ENCODE data around the gene MTUS2. TPM values are rescaled to one million over a fixed set of nuclear protein-coding genes. Genes with fewer than 3 reads are reported as not detected.

The MTUS2 gene
- total RNA-seq, 4 donors from 2014 or later = 0.16 to 0.75 (median 0.24) TPM

GRCh38 chr13:29439601-29440388 is 619.7 kb downstream of the MTUS2 start:
- no peak overlapping the region for H3K27ac ChIP-seq
- peaks cover 0 to 13% (median 3%) of the 10 kb centered on the region in 4 donors for H3K4me1 ChIP-seq
- intact Hi-C loops (cut with DNase I; ENCODE audit: low total_unique reads) = no loop called here
- no peak overlapping the region for H3K4me3 ChIP-seq
- no peak for DNase-seq
- 63 to 74% methylated on average over 6 to 10 of the region's 10 CpGs for WGBS, 2 donors (ENCODE audit: low coverage in 1 of 2)
- in situ Hi-C loops (cut with MboI; ENCODE audit: low pct_ligation_motif_present in 1 of 4, low pct_unique_long_range_greater_than_20kb in 1 of 4, low sequenced_read_pairs in 3 of 4) = no loop called here
- no peaks in the 10 kb centered on the region for H3K36me3 ChIP-seq
- TF ChIP-seq EP300 (IDR thresholded peaks at IDR 0.05; ENCODE audit: low read depth) (no peak), POLR2A (IDR thresholded peaks at IDR 0.05) (no peak), POLR2AphosphoS5 (IDR thresholded peaks at IDR 0.05) (no peak)
- TF ChIP-seq, protein P1, sequence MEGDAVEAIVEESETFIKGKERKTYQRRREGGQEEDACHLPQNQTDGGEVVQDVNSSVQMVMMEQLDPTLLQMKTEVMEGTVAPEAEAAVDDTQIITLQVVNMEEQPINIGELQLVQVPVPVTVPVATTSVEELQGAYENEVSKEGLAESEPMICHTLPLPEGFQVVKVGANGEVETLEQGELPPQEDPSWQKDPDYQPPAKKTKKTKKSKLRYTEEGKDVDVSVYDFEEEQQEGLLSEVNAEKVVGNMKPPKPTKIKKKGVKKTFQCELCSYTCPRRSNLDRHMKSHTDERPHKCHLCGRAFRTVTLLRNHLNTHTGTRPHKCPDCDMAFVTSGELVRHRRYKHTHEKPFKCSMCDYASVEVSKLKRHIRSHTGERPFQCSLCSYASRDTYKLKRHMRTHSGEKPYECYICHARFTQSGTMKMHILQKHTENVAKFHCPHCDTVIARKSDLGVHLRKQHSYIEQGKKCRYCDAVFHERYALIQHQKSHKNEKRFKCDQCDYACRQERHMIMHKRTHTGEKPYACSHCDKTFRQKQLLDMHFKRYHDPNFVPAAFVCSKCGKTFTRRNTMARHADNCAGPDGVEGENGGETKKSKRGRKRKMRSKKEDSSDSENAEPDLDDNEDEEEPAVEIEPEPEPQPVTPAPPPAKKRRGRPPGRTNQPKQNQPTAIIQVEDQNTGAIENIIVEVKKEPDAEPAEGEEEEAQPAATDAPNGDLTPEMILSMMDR (IDR thresholded peaks at IDR 0.05) = no peak
- H3K27me3 ChIP-seq = no peaks in the 10 kb centered on the region
- H3K9me3 ChIP-seq = no peaks in the 10 kb centered on the region

GRCh38 chr13:29441306-29441705 is 621.2 kb downstream of the MTUS2 start:
- no peak for TF ChIP-seq EP300 (IDR thresholded peaks at IDR 0.05; ENCODE audit: low read depth)
- TF ChIP-seq, protein P1 (IDR thresholded peaks at IDR 0.05) = no peak
- TF ChIP-seq POLR2AphosphoS5 (IDR thresholded peaks at IDR 0.05) = no peak
- no peak for TF ChIP-seq POLR2A (IDR thresholded peaks at IDR 0.05)
- Histone ChIP-seq H3K4me3 (no peak overlapping the region), H3K9me3 (no peaks in the 10 kb centered on the region), H3K36me3 (no peaks in the 10 kb centered on the region), H3K27me3 (no peaks in the 10 kb centered on the region), H3K4me1 (peaks cover 0 to 3% (median 1%) of the 10 kb centered on the region in 4 donors), H3K27ac (no peak overlapping the region)
- 76 to 80% methylated on average over 1 to 5 of the region's 5 CpGs for WGBS, 2 donors (ENCODE audit: low coverage in 1 of 2)
- DNase-seq = no peak
- intact Hi-C loops (cut with DNase I; ENCODE audit: low total_unique reads) = no loop called here
- in situ Hi-C loops (cut with MboI; ENCODE audit: low pct_ligation_motif_present in 1 of 4, low pct_unique_long_range_greater_than_20kb in 1 of 4, low sequenced_read_pairs in 3 of 4) = no loop called here

DNA sequence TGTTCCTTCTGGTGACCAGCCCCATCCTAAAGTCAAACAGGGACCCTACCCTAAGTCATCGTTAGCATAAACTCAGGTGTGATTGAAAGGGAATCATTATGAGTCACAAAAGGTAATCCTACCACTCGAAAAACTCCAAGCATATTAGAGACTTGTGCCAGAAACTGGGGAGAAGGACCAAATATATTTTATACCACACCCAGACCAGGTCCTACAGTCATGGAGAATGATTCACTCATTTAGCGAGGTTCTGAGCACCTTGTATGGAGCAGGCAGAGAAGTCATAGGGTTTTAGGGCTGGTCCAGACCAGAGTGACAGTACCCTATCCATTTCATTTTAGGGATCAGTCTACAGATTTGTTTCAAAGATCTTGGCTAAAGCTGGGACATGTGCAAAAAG is 625.9 kb downstream of the MTUS2 start:
- WGBS, 2 donors (ENCODE audit: low coverage in 1 of 2) = 62 to 68% methylated on average over 2 to 3 of the region's 3 CpGs
- Histone ChIP-seq H3K36me3 (no peaks in the 10 kb centered on the region), H3K4me3 (no peak overlapping the region), H3K27me3 (no peaks in the 10 kb centered on the region), H3K9me3 (no peaks in the 10 kb centered on the region), H3K4me1 (no peaks in the 10 kb centered on the region), H3K27ac (no peak overlapping the region)
- TF ChIP-seq EP300 (IDR thresholded peaks at IDR 0.05; ENCODE audit: low read depth) = no peak
- in situ Hi-C loops (cut with MboI; ENCODE audit: low pct_ligation_motif_present in 1 of 4, low pct_unique_long_range_greater_than_20kb in 1 of 4, low sequenced_read_pairs in 3 of 4) = no loop called here
- no peak for DNase-seq
- intact Hi-C loops (cut with DNase I; ENCODE audit: low total_unique reads) = no loop called here

- Histone ChIP-seq H3K36me3 (no peaks in the 10 kb centered on the region), H3K4me1 (no peaks in the 10 kb centered on the region), H3K27ac (no peak overlapping the region), H3K4me3 (no peak overlapping the region), H3K27me3 (no peaks in the 10 kb centered on the region), H3K9me3 (no peaks in the 10 kb centered on the region)
- in situ Hi-C loops (cut with MboI; ENCODE audit: low pct_ligation_motif_present in 1 of 4, low pct_unique_long_range_greater_than_20kb in 1 of 4, low sequenced_read_pairs in 3 of 4) (no loop called here), intact Hi-C loops (cut with DNase I; ENCODE audit: low total_unique reads) (no loop called here)
- no peak for DNase-seq
- WGBS, 2 donors (ENCODE audit: low coverage in 1 of 2) = 65 to 100% methylated on average over 1 to 2 of the region's 2 CpGs
- TF ChIP-seq EP300 (IDR thresholded peaks at IDR 0.05; ENCODE audit: low read depth) (no peak), POLR2AphosphoS5 (IDR thresholded peaks at IDR 0.05) (no peak), POLR2A (IDR thresholded peaks at IDR 0.05) (no peak)
- TF ChIP-seq, protein P1 (IDR thresholded peaks at IDR 0.05) = no peak
Observed at GRCh38 chr13:29448174-29448573, 628.0 kb downstream of the MTUS2 start.
